HG03039 (cell line): ENCODE data around the gene SLC39A10.

Experiments used
- ATAC-seq: cut with Tn5 transposase; IDR thresholded peaks from one replicate; pipeline ENCODE4 v1.9.1; 2021; ENCODE audit warnings: mild to moderate bottlenecking, moderate library complexity; ENCODE audit not compliant: unreplicated experiment

Gene SLC39A10

GRCh38 chr2:195716466-195716865 lies 59.4 kb downstream of the SLC39A10 start:
- ATAC-seq: no peak

- no peak for ATAC-seq
These were observed 64.0 kb downstream of the SLC39A10 start for GRCh38 chr2:195721042-195721441.

GRCh38 chr2:195722075-195722474 lies 65.0 kb downstream of the SLC39A10 start:
- ATAC-seq: no peak

- no peak for ATAC-seq
These were observed 70.1 kb downstream of the SLC39A10 start for GRCh38 chr2:195727106-195727505.

- no peak for ATAC-seq
These were observed 73.9 kb downstream of the SLC39A10 start for GRCh38 chr2:195730912-195731311.

- no peak for ATAC-seq
These were observed 75.5 kb downstream of the SLC39A10 start for GRCh38 chr2:195732574-195732973.

- ATAC-seq: no peak
These were observed 76.8 kb downstream of the SLC39A10 start for GRCh38 chr2:195733831-195734230.

- ATAC-seq: no peak
These were observed 77.4 kb downstream of the SLC39A10 start for GRCh38 chr2:195734395-195734794.

- no peak for ATAC-seq
These were observed 77.9 kb downstream of the SLC39A10 start for GRCh38 chr2:195734931-195735330.

- no peak for ATAC-seq
These were observed 78.3 kb downstream of the SLC39A10 start for GRCh38 chr2:195735347-195735746.

- no peak for ATAC-seq
These were observed 80.7 kb downstream of the SLC39A10 start for GRCh38 chr2:195737511-195738325.

- no peak for ATAC-seq
These were observed 84.2 kb downstream of the SLC39A10 start for GRCh38 chr2:195741191-195741590.

- ATAC-seq: no peak
These were observed 99.4 kb downstream of the SLC39A10 start for GRCh38 chr2:195756218-195756942.

- no peak for ATAC-seq
These were observed 101.8 kb downstream of the SLC39A10 start for GRCh38 chr2:195758846-195759245.

GRCh38 chr2:195759877-195760276 lies 102.9 kb downstream of the SLC39A10 start:
- ATAC-seq: no peak

- ATAC-seq: no peak
These were observed 106.8 kb downstream of the SLC39A10 start for GRCh38 chr2:195763866-195764265.

- ATAC-seq: no peak
These were observed 109.7 kb downstream of the SLC39A10 start for GRCh38 chr2:195766691-195767090.

GRCh38 chr2:195768431-195768830 lies 111.4 kb downstream of the SLC39A10 start:
- ATAC-seq: no peak

GRCh38 chr2:195769975-195770374 lies 112.9 kb downstream of the SLC39A10 start:
- no peak for ATAC-seq

- no peak for ATAC-seq
These were observed 122.5 kb downstream of the SLC39A10 start for GRCh38 chr2:195779491-195779890.

- ATAC-seq: no peak
These were observed 125.1 kb downstream of the SLC39A10 start for GRCh38 chr2:195782156-195782555.
